IPS-20b (cell line): ENCODE data around the gene ACOXL.

ENCODE experiments used
- H3K27ac ChIP-seq: one replicate; pipeline ENCODE4 v1.5.1; 2013; ENCODE audit warnings: low read length
- H3K27me3 ChIP-seq: 2 replicates; pipeline ENCODE4 v1.6.1; 2013; ENCODE audit warnings: mild to moderate bottlenecking, low read length, inconsistent platforms; ENCODE audit not compliant: insufficient read depth
- H3K36me3 ChIP-seq: 2 replicates; pipeline ENCODE4 v1.6.1; 2013; ENCODE audit warnings: low read depth, mild to moderate bottlenecking, inconsistent platforms, low read length, moderate library complexity; ENCODE audit not compliant: insufficient read depth
- H3K4me1 ChIP-seq: 2 replicates; pipeline ENCODE4 v1.6.1; 2013; ENCODE audit warnings: mild to moderate bottlenecking, control low read depth, inconsistent platforms, low read length, moderate library complexity; ENCODE audit not compliant: insufficient read depth
- H3K4me3 ChIP-seq: 2 replicates; pipeline ENCODE4 v1.5.1; 2013; ENCODE audit warnings: mild to moderate bottlenecking, low read length, inconsistent platforms
- H3K9ac ChIP-seq: 2 replicates; pipeline ENCODE4 v1.6.1; 2013; ENCODE audit warnings: low read depth, mild to moderate bottlenecking, inconsistent platforms, low read length, moderate library complexity
- H3K9me3 ChIP-seq: 2 replicates; pipeline ENCODE4 v1.6.1; 2013; ENCODE audit warnings: mild to moderate bottlenecking, low read depth, low read length, inconsistent platforms; ENCODE audit not compliant: insufficient read depth

The ACOXL gene

DNA sequence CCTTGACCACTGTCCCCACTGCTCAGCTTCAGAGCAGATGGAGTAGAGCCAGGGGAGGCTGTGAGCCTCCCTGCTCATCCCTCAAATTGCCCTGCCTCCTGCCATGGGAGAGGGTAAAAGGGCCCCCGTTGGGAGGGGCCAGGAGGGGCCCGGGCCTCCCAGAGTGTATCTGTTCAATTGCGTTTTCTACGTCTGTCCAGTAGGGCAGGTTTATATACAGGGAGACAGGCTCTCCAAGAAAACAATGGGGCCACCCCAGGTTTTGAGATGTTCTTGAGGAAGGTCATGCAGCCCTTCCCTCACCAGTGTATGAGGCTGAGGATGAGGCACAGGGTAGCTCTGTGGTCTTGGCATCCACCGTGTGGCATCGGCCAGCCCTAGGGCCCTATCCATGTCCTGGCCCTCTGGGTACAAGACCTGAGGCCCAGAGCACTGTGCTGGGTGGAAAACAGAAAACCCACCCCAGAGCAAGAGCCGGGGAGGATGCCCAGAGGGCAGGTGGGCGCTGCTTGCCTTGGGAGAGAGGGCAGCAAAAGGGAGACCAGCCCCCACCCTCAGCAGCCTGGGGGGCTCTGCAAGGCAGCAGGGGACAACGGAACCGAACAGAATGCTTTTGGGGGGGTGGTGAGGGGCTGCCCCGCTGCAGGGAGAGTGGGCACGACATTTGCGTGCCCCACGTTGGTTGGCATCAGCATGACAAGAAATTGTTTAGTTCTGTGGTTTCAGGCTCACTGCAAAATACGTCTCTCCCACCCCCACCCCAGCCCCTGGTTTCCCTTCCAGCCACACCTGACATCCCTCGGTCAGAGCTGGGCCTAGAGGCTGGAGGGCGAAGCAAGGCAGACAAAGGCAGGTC, 141.5 kb downstream of the ACOXL start:
- no peaks in the 10 kb centered on the region for H3K9me3 ChIP-seq
- H3K9ac ChIP-seq: no peak overlapping the region
- no peaks in the 10 kb centered on the region for H3K36me3 ChIP-seq
- no peak overlapping the region for H3K4me3 ChIP-seq
- no peak overlapping the region for H3K27ac ChIP-seq
- no peaks in the 10 kb centered on the region for H3K27me3 ChIP-seq
- H3K4me1 ChIP-seq: peaks cover 7% of the 10 kb centered on the region; the same call in 1 of the 2 replicates

DNA sequence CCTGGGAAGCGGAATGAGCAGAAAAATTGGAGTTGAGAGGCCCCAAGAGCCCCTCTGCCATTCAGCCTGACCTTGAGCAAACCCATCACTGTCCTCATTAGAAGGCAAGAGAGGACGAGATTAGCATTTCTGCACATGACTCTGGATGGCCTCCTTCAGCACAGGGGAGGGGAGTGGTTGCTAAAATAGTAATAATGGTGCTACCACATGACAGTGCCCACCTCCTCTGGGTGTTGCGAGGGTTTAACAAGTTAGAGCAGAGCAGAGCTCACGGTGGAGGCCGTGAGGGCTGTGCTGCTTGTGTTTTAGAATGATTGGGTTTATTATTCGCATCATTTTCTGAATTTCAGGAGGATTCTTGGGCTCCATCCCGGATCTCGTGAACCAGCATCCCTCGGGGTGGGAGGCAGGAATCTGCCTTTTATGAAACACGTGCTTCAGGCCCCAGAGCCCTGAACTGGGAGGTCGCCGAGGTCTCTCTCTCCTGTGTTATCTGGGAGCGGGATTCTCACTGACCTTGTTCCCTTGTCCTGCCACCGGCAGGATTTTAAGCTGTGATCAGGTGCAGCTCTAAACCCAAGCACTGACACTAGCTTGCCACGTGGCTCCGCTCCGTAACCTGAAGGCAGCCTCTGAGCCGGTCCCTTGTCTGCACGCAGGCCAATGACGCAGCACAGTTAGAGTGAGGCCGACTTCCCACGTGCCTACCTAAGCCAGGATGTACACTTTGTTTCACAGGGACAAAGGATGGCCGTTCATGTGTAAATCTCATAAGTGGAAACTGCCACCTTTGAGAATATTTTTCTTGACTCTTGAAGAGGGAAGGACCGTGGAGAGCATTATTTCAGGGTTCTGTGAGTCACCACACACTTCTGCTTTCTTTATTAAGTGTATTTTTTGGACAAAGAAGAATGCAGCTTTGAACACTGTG, 142.3 kb downstream of the ACOXL start:
- Histone ChIP-seq H3K9ac (no peak overlapping the region), H3K4me1 (peaks cover 7% of the 10 kb centered on the region; the same call in 1 of the 2 replicates), H3K36me3 (no peaks in the 10 kb centered on the region)

DNA sequence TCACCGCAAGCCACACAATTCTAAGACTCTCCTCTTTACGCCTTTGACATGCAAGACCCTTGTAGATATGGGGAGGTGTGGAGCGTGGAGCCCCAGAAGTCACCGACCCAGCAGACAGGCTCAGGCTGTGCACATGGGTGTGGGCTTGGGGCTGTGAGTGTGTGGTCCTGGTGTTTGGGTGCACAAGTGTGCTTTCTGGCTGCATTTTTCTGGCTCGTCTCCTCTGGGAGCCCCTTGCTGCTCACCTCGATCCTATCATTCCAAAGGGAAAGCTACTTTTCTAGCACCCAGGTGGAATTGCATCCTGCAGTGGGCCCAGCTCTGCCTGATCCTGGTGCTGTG, 143.0 kb downstream of the ACOXL start:
- Histone ChIP-seq H3K27me3 (no peaks in the 10 kb centered on the region), H3K9me3 (no peaks in the 10 kb centered on the region), H3K4me3 (no peak overlapping the region), H3K27ac (no peak overlapping the region), H3K36me3 (no peaks in the 10 kb centered on the region), H3K4me1 (peaks cover 7% of the 10 kb centered on the region; the same call in 1 of the 2 replicates), H3K9ac (no peak overlapping the region)

More for the DNA sequence above, 142.3 kb downstream of the ACOXL start:
- no peaks in the 10 kb centered on the region for H3K27me3 ChIP-seq
- H3K27ac ChIP-seq: no peak overlapping the region
- no peak overlapping the region for H3K4me3 ChIP-seq
- H3K9me3 ChIP-seq: no peaks in the 10 kb centered on the region

DNA sequence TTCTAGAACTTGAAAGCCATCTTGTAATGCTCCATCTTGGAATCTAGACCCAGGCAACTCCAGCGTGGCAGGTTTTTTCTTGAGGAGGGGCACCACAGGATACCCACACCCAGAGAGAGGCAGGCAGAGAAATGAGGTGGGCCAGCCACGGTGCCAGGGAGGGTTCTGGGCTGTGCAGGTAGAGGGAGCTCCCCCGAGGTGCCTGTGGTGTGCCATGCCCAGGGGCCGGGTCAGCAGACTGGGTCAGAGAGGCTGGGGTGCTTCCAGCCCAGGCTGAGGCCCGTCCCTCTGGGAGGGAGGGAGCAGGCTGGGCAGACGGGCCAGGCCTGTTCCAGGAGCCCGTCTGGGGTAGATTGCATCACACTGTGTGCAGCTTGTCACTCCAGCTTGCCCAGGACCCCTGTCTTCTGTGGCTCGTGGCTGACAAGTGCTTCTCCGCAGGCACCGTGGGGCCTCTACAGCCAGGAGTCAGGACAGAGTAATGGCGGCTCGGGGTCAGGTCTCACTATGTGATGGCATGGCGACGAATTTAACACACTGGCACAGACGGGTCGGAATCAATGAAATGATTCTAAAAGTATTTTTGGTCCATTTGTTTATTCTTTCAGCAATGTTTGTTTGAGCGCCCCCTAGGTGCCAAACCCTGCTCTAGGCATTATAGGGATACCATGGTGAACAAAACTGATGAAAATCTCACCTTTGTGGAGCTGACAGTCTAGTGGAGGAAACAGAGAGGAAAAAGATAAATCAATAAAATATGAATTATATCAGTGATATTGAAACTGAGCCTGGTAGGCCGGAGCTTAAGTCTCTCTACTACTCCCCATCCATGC, 144.0 kb downstream of the ACOXL start:
- Histone ChIP-seq H3K36me3 (no peaks in the 10 kb centered on the region), H3K4me3 (no peak overlapping the region), H3K27ac (no peak overlapping the region), H3K4me1 (peaks cover 7% of the 10 kb centered on the region; the same call in 1 of the 2 replicates), H3K9ac (no peak overlapping the region), H3K9me3 (no peaks in the 10 kb centered on the region), H3K27me3 (no peaks in the 10 kb centered on the region)

DNA sequence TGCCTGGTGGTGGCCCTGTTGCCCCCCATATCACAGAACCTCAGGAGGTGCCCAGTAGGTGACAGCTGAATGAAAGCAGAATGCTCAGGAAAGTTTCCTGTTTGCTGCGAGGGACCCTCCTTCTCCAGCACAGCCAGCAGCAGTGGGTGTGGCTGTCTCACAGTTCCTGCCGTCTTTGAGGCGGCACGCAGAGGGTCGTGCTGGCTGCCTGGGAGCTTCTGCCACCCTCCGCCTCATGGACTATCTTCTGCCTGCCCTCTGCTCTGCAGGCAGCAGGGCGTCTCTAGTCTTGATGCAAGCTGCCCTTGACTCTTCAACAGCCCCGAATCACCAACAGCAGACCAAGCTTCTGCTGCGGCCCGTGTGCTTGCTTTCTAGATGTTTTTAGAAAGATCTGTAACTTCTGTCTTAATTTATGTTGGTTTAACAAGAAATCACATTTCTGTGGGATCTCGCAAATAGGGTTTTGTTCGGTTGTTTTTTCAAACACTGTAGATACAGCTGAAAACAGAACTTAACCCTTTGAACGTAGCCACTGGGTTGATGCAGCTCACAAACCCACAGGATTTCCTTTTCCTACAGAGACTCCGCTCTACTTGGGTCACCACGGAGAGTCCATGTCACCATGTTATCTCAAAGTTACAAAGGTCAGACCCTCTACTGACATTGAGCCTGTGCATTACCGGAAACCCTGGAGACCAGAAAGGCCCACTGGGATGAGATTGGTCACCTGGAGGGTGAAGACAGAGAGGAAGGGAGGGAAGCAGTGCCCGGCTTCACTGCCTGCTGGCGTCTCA, 144.9 kb downstream of the ACOXL start:
- Histone ChIP-seq H3K4me1 (peaks cover 7% of the 10 kb centered on the region; the same call in 1 of the 2 replicates), H3K9ac (no peak overlapping the region), H3K9me3 (peaks cover 6% of the 10 kb centered on the region), H3K27me3 (no peaks in the 10 kb centered on the region), H3K36me3 (no peaks in the 10 kb centered on the region), H3K27ac (no peak overlapping the region), H3K4me3 (no peak overlapping the region)

DNA sequence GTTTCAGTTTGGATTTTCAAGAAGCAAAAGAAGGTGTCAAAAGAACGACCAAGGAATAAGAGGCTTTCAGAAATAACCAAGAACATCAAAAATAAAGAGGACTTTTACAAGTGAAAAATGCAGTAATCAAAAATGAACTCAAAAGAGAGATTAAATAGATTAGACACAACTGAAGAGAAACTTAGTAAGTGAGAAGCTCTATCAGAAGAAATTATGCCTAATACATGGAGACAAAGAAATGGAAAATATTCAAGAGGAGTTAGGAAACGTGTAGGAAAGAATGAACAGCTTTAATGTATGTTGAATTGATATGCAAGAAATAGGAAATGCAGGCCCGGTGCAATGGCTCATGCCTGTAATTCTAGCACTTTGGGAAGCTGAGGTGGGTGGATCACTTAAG, 145.8 kb downstream of the ACOXL start:
- Histone ChIP-seq H3K27ac (no peak overlapping the region), H3K9me3 (peaks cover 6% of the 10 kb centered on the region), H3K9ac (no peak overlapping the region), H3K4me1 (peaks cover 3% of the 10 kb centered on the region; the same call in 1 of the 2 replicates), H3K36me3 (no peaks in the 10 kb centered on the region), H3K4me3 (no peak overlapping the region), H3K27me3 (no peaks in the 10 kb centered on the region)

DNA sequence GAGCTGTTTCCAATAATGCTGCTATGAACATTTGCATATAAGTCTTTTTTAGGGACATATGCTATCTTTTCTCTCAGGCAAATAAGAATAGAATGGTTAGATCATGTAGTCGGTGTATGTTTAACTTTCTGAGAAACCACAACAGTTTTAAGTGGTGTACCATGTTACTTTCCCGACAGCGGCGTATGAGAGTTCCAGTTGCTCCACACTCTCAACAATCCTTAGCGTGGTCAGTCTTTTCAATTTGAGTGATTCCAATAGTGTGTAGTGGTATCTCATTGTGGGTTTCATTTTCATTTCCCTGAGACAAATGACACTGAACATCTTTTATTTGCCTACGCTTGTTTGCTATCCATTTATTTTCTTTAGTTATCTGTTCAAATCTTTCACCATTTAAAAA, 149.5 kb downstream of the ACOXL start:
- H3K36me3 ChIP-seq: no peaks in the 10 kb centered on the region
- peaks cover 6% of the 10 kb centered on the region for H3K9me3 ChIP-seq
- no peaks in the 10 kb centered on the region for H3K27me3 ChIP-seq
- H3K4me1 ChIP-seq: no peaks in the 10 kb centered on the region
- no peak overlapping the region for H3K9ac ChIP-seq
- H3K4me3 ChIP-seq: no peak overlapping the region
- no peak overlapping the region for H3K27ac ChIP-seq

DNA sequence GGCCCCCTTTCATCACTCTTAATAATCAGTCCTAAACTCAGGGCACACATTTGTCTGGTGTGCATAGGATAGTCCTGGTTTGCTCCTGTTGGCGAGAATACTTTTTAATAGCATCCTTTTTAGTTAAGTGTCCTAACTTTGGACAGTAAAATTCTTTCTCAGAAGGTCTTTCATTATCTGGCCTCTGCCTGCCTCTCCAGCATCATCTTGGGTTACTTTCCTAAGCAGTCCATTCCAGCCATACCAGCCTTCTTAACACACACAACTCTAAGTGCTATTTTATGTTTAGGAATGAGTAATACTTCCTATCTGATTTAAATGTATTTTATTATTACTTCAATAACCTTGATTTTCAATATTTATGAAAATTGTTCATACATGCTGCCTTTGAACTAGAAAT, 151.0 kb downstream of the ACOXL start:
- H3K4me1 ChIP-seq: no peaks in the 10 kb centered on the region
- H3K36me3 ChIP-seq: no peaks in the 10 kb centered on the region
- no peak overlapping the region for H3K9ac ChIP-seq
- no peak overlapping the region for H3K4me3 ChIP-seq
- H3K27ac ChIP-seq: no peak overlapping the region
- no peaks in the 10 kb centered on the region for H3K27me3 ChIP-seq
- peaks cover 6% of the 10 kb centered on the region for H3K9me3 ChIP-seq

DNA sequence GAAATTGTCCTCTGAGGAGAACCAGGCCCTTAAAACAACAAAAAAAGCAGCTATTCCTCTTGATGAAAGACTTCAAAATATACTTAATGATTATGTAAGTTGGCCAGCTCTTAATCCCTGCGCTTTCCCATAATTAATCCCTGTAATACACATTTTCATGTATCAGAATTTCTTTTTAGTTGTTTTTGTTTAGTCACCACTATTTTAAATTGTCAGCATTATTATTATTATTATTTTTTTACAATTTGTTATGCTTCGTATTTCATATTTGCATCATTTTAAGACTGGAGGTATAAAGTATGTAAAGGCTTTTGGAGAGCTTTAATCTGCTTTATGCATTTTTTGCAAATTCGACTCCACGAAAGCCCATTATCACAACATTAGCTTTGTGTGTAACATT, 152.9 kb downstream of the ACOXL start:
- H3K27ac ChIP-seq: no peak overlapping the region
- H3K9ac ChIP-seq: no peak overlapping the region
- H3K36me3 ChIP-seq: no peaks in the 10 kb centered on the region
- H3K4me3 ChIP-seq: no peak overlapping the region
- H3K4me1 ChIP-seq: no peaks in the 10 kb centered on the region
- no peaks in the 10 kb centered on the region for H3K27me3 ChIP-seq
- peaks cover 8% of the 10 kb centered on the region for H3K9me3 ChIP-seq

DNA sequence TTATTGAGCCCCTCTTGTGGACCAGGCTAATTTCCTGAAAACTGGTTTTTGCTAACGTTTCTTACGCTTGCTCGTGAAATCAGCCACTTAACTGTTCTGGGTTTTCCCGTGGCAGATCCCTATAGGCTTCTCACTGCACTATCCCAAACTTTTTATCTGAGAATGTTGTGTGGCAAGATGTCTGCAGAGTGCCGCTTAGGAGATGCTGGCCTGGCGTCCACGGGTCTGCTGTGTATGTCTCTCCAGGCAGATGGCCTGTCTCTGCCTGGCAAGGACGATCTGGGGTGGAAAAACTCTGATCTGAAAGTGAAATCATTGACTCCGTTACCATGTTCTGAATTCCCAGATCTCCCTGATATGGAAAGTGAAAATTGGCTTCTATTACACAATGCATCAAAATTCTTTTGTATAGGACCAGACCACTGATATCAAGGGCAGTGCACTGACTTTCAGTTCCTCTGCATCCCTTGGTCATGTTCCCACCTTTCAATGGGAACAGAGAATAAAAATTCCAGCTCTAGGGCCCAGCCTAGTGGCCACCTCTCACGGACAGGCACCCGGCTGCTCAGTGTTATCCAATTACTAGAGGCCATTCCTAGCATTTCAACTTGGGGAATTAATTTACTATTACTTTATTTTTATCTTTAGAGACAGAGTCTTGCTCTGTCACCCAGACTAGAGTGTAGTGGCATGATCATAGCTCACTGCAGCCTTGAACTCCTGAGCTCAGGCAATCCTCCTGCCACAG, 154.6 kb downstream of the ACOXL start:
- H3K27ac ChIP-seq: no peak overlapping the region
- no peaks in the 10 kb centered on the region for H3K36me3 ChIP-seq
- no peak overlapping the region for H3K4me3 ChIP-seq
- no peaks in the 10 kb centered on the region for H3K27me3 ChIP-seq
- H3K9me3 ChIP-seq: peaks cover 7% of the 10 kb centered on the region
- H3K4me1 ChIP-seq: no peaks in the 10 kb centered on the region
- no peak overlapping the region for H3K9ac ChIP-seq
